ENCODE data around the gene ALG9.

Gene ALG9

GRCh38 chr11:111761036-111761435, 110.3 kb downstream of the ALG9 start:
- in situ Hi-C loops (cut with HindIII; ENCODE audit: low sequenced_read_pairs) = no loop called here
- H3K4me3 ChIP-seq (ENCODE audit: low read depth, low read length) = no peak overlapping the region
- TF ChIP-seq, protein P1, sequence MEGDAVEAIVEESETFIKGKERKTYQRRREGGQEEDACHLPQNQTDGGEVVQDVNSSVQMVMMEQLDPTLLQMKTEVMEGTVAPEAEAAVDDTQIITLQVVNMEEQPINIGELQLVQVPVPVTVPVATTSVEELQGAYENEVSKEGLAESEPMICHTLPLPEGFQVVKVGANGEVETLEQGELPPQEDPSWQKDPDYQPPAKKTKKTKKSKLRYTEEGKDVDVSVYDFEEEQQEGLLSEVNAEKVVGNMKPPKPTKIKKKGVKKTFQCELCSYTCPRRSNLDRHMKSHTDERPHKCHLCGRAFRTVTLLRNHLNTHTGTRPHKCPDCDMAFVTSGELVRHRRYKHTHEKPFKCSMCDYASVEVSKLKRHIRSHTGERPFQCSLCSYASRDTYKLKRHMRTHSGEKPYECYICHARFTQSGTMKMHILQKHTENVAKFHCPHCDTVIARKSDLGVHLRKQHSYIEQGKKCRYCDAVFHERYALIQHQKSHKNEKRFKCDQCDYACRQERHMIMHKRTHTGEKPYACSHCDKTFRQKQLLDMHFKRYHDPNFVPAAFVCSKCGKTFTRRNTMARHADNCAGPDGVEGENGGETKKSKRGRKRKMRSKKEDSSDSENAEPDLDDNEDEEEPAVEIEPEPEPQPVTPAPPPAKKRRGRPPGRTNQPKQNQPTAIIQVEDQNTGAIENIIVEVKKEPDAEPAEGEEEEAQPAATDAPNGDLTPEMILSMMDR (IDR thresholded peaks at IDR 0.05; ENCODE audit: low read depth, low read length, missing control alignments) = no peak
- no peak for DNase-seq (ENCODE audit: low read depth)

- in situ Hi-C loops (cut with HindIII; ENCODE audit: low sequenced_read_pairs) = no loop called here
- no peak for DNase-seq (ENCODE audit: low read depth)
- TF ChIP-seq, protein P1 (IDR thresholded peaks at IDR 0.05; ENCODE audit: low read depth, low read length, missing control alignments) = no peak
- no peak overlapping the region for H3K4me3 ChIP-seq (ENCODE audit: low read depth, low read length)
Observed at GRCh38 chr11:111759778-111760407, 111.5 kb downstream of the ALG9 start.

GRCh38 chr11:111759376-111759775, 112.0 kb downstream of the ALG9 start:
- in situ Hi-C loops (cut with HindIII; ENCODE audit: low sequenced_read_pairs) = no loop called here
- no peak overlapping the region for H3K4me3 ChIP-seq (ENCODE audit: low read depth, low read length)
- DNase-seq (ENCODE audit: low read depth) = no peak
- TF ChIP-seq, protein P1 (IDR thresholded peaks at IDR 0.05; ENCODE audit: low read depth, low read length, missing control alignments) = no peak

GRCh38 chr11:111756097-111756496, 115.3 kb downstream of the ALG9 start:
- H3K4me3 ChIP-seq (ENCODE audit: low read depth, low read length) = no peak overlapping the region
- in situ Hi-C loops (cut with HindIII; ENCODE audit: low sequenced_read_pairs) = no loop called here
- DNase-seq (ENCODE audit: low read depth) = no peak
- TF ChIP-seq, protein P1 (IDR thresholded peaks at IDR 0.05; ENCODE audit: low read depth, low read length, missing control alignments) = no peak

- H3K4me3 ChIP-seq (ENCODE audit: low read depth, low read length) = no peak overlapping the region
- no peak for DNase-seq (ENCODE audit: low read depth)
- in situ Hi-C loops (cut with HindIII; ENCODE audit: low sequenced_read_pairs) = no loop called here
- TF ChIP-seq, protein P1 (IDR thresholded peaks at IDR 0.05; ENCODE audit: low read depth, low read length, missing control alignments) = no peak
Observed at GRCh38 chr11:111749646-111750045, 121.7 kb downstream of the ALG9 start.

GRCh38 chr11:111748035-111748804, 123.2 kb downstream of the ALG9 start:
- H3K4me3 ChIP-seq (ENCODE audit: low read depth, low read length) = no peak overlapping the region
- TF ChIP-seq, protein P1 (IDR thresholded peaks at IDR 0.05; ENCODE audit: low read depth, low read length, missing control alignments) = no peak
- in situ Hi-C loops (cut with HindIII; ENCODE audit: low sequenced_read_pairs) = no loop called here
- DNase-seq (ENCODE audit: low read depth) = no peak
